HL-60 (cell line): ENCODE results near the gene CCL13.

ENCODE experiments used
- TF ChIP-seq, protein P1 (sequence below): IDR thresholded peaks from one replicate; pipeline ENCODE4 v1.5.1; 2011; ENCODE audit warnings: low read length, control low read depth, inconsistent platforms; ENCODE audit not compliant: insufficient read depth
- TF ChIP-seq, protein P2 (sequence below): IDR thresholded peaks from 2 replicates; pipeline ENCODE4 v1.6.1; 2012; ENCODE audit warnings: low read depth; ENCODE audit not compliant: insufficient replicate concordance

DNA sequence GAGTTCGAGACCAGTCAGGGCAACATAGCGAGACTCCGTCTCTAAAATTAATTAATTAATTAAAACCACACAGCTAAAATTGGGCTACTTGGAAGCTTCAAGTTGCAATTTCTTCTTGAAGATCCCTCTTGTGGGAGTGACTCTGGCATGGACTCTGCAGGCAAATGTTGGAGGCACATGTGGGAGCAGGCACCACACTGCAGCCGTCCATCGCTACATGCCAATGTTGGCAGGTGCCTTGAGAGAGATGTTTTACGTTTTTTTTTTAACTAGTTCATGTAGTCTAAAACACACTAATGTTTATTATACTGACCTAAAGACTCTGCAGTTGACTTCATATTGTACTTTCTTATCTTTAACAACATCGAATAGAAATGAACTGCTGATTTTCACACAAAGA, 45.0 kb upstream of the CCL13 start:
- TF ChIP-seq, protein P1, sequence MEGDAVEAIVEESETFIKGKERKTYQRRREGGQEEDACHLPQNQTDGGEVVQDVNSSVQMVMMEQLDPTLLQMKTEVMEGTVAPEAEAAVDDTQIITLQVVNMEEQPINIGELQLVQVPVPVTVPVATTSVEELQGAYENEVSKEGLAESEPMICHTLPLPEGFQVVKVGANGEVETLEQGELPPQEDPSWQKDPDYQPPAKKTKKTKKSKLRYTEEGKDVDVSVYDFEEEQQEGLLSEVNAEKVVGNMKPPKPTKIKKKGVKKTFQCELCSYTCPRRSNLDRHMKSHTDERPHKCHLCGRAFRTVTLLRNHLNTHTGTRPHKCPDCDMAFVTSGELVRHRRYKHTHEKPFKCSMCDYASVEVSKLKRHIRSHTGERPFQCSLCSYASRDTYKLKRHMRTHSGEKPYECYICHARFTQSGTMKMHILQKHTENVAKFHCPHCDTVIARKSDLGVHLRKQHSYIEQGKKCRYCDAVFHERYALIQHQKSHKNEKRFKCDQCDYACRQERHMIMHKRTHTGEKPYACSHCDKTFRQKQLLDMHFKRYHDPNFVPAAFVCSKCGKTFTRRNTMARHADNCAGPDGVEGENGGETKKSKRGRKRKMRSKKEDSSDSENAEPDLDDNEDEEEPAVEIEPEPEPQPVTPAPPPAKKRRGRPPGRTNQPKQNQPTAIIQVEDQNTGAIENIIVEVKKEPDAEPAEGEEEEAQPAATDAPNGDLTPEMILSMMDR = no peak
- TF ChIP-seq, protein P2, sequence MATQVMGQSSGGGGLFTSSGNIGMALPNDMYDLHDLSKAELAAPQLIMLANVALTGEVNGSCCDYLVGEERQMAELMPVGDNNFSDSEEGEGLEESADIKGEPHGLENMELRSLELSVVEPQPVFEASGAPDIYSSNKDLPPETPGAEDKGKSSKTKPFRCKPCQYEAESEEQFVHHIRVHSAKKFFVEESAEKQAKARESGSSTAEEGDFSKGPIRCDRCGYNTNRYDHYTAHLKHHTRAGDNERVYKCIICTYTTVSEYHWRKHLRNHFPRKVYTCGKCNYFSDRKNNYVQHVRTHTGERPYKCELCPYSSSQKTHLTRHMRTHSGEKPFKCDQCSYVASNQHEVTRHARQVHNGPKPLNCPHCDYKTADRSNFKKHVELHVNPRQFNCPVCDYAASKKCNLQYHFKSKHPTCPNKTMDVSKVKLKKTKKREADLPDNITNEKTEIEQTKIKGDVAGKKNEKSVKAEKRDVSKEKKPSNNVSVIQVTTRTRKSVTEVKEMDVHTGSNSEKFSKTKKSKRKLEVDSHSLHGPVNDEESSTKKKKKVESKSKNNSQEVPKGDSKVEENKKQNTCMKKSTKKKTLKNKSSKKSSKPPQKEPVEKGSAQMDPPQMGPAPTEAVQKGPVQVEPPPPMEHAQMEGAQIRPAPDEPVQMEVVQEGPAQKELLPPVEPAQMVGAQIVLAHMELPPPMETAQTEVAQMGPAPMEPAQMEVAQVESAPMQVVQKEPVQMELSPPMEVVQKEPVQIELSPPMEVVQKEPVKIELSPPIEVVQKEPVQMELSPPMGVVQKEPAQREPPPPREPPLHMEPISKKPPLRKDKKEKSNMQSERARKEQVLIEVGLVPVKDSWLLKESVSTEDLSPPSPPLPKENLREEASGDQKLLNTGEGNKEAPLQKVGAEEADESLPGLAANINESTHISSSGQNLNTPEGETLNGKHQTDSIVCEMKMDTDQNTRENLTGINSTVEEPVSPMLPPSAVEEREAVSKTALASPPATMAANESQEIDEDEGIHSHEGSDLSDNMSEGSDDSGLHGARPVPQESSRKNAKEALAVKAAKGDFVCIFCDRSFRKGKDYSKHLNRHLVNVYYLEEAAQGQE = no peak
